Endometrium (tissue), 2 donors: ENCODE results near the gene KRTAP5-5.
"Not testable (repeated sequence)": the region's sequence is repeated elsewhere in the genome, so short reads cannot be mapped to it uniquely, and the experiment has no call there.

Source experiments
- FAIRE-seq: peaks from 2 replicates; lab custom pipeline; 2012; peaks lifted over from hg19 to GRCh38; lab: Jason Lieb, UNC
- donor health status: control.
- donor health status: control.

The KRTAP5-5 gene, protein sequence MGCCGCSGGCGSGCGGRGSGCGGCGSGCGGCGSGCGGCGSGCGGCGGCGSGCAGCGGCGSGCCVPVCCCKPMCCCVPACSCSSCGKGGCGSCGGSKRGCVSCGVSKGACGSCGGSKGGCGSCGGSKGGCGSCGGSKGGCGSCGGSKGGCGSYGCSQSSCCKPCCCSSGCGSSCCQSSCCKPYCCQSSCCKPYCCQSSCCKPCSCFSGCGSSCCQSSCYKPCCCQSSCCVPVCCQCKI

DNA sequence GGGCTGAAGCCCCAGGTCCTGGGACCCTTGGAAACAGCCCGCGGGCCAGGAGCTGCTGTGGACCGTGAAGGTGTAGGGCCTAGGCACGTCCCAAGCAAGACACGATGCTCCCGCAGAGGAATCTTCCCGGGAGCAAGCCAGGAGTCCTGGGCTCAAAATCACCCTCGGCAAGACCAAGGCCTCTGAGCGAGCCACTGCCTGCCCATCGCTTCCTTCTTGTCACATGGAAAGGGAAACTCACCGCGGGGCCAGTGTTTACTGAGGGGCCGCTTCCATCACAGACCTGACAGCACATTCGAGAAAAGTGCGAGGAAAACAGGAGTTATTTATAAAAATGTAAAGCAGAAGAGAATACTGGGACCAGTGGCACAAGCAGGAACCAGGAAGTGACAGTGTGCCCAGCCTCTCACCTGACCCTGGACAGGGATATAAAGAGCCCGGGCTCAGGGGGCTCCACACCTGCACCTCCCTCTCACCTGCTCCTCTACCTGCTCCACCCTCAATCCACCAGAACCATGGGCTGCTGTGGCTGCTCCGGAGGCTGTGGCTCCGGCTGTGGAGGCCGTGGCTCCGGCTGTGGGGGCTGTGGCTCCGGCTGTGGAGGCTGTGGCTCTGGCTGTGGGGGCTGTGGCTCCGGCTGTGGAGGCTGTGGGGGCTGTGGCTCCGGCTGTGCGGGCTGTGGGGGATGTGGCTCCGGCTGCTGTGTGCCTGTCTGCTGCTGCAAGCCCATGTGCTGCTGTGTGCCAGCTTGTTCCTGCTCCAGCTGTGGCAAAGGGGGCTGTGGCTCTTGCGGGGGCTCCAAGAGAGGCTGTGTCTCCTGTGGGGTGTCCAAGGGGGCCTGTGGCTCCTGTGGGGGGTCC, at the start of gene KRTAP5-5:
Gene KRTAP5-5 (plus strand): TSS at position 450 of the 860 bp plus-strand sequence. CDS start 66 bp downstream, at position 516.
- FAIRE-seq: no peak

DNA sequence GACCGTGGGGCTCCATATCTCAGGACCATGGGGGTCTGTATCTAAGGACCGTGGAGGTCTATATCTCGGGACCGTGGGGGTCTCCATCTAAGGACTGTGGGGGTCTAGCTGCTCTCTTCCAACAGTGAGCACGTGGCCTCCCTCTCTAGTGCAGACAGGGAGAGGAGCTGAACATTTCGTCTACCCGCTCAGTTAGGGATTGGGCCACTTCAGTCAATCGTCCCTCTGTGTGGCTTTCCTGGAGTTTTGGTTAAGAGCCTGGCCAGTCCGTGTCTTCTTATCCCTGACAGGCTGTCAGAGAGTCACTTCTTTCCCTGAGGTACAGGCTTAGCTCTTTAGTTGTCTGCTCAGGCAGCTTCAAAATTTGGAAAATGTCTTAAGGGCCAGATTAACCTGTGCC, 47.6 kb upstream of the KRTAP5-5 start:
- no peak for FAIRE-seq

DNA sequence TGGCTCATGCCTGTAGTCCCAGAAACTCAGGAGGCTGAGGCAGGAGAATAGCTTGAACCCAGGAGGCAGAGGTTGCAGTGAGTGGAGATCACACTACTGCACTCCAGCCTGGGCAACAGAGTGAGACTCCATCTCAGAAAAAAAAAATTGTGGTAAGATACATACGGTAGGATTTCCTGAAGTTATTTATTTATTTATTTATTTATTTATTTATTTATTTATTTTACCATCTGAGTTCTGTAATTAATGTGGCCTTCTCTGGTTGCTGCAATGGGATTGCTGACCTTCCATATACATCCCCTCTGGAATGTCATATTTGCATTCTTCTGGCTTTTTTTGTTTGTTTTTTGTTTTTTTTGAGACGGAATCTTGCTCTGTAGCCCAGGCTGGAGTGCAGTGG, 46.7 kb upstream of the KRTAP5-5 start:
- not testable (repeated sequence) for FAIRE-seq

DNA sequence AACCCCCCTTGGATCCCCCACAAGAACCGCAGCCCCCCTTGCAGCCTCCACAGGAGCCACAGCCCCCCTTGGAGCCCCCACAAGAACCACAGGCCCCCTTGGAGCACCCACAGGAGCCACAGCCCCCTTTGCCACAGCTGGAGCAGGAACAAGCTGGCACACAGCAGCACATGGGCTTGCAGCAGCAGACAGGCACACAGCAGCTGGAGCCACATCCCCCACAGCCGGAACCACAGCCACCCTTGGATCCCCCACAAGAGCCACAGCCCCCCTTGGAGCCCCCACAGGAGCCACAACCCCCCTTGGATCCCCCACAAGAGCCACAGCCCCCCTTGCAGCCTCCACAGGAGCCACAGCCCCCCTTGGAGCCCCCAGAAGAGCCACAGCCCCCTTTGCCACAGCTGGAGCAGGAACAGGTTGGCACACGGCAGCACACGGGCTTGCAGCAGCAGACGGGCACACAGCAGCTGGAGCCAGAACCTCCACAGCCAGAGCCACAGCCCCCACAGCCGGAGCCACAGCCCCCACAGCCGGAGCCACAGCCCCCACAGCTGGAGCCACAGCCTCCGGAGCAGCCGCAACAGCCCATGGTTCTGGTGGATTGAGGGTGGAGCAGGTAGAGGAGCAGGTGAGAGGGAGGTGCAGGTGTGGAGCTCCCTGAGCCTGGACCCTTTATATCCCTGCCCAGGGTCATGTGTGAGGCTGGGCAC, 44.8 kb upstream of the KRTAP5-5 start, which contains the start of gene KRTAP5-1:
Gene KRTAP5-1 (minus strand): TSS at position 623 of the 710 bp plus-strand sequence. CDS start 34 bp downstream, at position 589.
- FAIRE-seq: not testable (repeated sequence)

DNA sequence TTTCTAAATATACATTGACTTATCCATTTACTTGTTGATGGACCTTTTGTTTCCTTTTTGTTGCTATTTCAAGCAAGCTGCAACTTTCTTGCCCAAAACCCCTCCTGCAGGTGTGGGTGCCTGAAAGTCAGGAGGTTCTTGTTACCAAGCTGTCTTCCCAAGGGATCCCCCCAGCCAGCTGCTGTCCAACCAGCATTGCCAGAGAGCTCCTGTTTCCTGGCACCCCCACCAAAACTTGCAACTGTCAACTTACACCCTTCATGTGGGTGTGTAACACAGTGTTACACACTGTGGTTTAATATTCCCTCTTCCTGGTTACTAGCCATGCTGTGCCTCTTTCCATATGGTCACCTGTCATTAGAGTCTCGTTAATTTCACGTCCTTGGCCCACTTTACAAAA, 42.9 kb upstream of the KRTAP5-5 start:
- no peak for FAIRE-seq

DNA sequence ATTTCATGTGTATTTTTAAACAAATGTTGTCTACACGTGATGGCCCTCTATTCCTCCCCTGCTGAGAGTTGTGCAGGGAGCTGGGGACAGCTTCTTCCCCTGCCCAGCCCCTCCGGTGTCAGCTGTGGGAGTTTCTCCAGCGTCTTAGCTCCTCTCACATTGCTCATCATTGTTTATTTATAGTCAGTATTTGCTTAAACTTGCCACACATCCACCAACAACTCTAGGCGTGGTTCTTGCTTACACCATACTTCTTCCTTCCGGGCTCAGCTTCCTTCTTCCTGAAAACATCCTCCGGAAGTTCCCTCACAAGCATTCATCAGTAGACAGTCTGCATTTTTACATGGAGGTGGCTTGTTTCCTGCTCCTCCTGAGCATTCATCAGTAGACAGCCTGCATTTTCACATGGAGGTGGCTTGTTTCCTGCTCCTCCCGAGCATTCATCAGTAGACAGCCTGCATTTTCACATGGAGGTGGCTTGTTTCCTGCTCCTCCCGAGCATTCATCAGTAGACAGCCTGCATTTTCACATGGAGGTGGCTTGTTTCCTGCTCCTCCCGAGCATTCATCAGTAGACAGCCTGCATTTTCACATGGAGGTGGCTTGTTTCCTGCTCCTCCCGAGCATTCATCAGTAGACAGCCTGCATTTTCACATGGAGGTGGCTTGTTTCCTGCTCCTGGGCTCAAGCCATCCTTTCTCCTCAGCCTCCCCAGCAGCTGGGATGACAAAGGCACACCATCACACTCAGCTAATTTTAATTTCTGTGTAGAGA, 40.2 kb upstream of the KRTAP5-5 start:
- FAIRE-seq: not testable (repeated sequence)

DNA sequence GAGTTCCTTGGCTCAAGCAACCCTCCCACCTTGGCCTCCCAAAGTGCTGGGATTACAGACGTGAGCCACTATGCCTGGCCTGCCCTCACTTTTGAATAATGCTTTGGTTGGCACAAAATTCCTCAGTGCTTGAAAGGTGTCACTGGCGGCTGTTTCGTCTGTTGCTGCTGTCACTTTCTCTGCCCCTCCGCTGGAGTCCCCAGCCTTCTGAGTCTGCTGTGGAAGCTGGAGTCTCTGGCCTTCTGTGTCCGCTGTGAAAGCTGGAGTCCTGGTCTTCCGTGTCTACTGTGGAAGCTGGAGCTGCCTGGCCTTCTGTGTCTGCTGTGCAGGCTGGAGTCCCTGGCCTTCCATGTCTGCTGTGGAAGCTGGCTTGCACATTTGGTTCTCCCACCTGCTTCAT, 39.6 kb upstream of the KRTAP5-5 start:
- no peak for FAIRE-seq

DNA sequence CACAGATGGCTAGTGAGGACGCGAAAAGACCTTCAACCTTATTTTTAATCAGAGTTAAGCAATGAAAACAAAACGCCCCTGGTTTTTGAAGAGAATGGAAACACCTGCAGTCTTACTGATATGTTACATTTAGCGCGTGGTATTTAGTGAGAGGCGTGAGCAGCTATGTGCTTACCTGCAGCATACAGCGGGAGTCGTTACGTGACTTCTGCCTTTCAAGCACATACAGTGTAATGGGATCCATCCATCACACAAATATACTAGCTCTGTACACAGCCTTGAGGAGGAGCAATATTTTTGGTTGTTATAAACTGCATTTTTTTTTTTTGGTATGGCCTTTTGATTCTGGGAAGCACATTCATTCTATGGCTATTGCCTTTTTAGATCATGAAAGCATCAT, 36.9 kb upstream of the KRTAP5-5 start:
- FAIRE-seq: no peak

DNA sequence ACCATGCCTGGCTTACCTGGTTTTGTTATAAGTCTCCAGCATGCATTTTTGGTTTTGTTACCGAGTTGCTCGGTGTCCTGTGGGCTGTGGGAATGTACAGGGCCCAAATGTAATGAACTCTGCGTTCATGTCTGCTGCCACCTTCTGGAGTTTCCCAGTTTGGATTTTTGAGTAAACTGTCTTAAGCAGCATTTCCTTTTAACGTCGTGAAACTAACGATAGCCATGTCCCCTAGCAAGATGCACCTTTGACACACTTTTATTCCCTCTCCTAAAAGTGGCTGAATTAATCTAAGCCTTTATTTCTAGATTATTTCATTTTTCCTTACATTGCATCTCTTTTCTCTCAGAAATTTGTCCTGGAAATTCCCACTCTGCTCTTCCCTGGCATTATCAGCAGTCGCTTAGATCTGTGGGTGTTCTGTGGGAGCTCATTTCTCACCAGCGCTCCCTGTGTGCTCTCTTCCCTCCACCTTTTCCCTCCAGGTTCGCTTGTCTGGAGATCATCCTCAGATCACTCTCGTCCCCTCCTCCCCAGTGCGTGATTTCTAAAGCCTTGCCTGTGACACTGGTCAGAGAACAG, 33.5 kb upstream of the KRTAP5-5 start:
- FAIRE-seq: not testable (repeated sequence)

DNA sequence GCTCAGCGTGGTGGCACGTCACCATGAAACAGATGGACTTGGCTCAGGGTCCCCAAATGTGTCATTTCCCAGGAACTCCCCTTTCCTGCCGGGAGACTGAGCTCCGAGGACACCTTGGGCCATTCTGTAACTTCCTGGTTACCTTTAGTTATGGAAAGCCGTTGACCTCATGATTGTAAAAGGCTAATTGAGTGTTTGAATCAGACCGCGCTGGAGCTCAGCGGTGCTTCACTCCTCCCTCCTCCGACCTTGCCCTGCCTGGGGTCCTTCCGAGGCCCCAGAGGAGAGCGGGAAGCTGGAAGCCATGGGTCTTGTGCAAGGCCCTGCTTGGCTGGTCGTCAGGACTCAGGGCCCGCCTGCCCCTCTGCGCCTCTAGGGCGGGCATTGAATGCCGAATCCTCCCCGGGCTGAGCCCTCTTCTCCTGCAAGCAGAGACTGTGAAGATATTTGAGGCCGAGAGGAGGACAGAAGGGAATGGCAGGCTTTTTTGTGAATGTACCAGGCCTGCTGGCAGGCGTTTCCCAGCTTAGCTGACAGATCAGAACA, 32.9 kb upstream of the KRTAP5-5 start:
- FAIRE-seq: not testable (repeated sequence)

DNA sequence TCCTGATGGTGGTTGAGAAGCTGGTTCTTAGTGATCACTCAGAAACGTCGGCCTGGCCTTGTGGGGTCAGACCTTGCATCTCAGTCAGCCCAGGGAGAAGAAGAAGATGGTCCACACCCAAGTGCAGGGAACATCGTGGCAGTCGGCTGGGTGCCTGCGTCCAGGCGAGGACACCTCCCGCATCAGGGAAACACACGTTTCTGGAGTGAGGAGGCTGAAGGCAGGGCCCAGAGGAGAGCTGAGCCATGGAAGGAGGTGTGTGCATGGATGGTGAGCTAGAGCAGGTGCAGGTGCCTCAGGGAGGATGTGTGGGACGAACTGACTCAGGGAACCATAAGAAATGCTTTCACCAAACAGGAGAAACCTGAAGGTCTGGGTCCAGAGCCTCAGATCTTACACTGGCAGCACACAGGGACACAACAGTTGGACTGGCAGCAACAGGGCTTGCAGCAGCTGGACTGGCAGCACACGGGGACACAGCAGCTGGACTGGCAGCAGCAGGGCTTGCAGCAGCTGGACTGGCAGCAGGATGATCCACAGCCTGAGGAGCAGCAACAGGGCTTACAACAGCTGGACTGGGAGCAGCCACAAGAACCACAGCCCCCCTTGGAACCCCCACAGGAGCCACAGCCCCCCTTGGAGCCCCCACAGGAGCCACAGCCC, 32.1 kb upstream of the KRTAP5-5 start:
- FAIRE-seq: no peak

DNA sequence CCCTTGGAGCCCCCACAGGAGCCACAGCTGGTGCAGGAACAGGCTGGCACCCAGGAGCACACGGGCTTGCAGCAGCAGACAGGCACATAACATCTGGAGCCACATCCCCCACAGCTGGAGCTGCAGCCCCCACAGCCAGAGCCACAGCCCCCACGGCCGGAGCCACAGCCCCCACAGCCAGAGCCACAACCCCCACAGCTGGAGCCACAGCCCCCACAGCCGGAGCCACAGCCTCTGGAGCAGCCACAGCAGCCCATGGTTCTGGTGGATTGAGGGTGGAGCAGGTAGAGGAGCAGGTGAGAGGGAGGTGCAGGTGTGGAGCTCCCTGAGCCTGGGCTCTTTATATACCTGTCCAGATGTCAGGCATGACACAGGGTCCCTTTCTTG, 31.6 kb upstream of the KRTAP5-5 start, which contains the start of gene KRTAP5-2:
Gene KRTAP5-2 (minus strand): TSS at position 301 of the 387 bp plus-strand sequence. CDS start 44 bp downstream, at position 257.
- no peak for FAIRE-seq

DNA sequence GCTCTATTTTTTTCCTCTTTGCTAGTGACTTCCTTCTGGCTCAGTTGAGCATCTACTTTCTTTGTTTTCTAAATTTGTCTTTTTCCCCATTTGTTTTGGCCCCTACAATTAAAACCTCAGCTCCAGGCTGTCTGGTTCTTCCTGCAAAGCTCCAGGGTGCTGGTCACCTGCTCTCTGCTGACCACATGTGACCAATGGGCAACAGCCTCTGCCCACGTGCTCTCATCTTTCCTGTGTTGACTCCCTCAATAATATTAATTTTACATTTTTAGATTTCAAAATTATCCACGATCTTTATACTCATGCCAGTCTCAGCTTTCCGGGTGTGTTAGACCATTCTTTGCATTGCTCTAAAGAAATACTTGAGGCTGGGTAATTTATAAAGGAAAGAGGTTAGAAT, 31.2 kb upstream of the KRTAP5-5 start:
- FAIRE-seq: not testable (repeated sequence)

DNA sequence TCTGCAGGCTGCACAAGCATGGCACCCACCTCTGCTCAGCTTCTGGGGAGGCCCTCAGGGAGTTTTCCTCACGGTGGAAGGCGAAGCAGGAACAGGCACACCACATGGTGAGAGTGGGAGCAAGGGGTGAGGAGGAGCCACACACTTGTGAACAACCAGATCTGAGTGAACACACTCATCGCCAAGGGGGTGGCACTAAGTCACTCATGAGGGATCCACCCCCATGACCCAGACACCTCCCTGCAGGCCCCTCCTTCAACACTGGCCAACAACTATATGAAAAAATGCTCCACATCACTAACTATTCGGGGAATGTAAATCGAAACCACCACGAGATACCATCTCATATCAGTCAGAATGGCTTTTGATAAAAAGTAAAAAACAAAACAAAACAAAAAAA, 30.8 kb upstream of the KRTAP5-5 start:
- no peak for FAIRE-seq

DNA sequence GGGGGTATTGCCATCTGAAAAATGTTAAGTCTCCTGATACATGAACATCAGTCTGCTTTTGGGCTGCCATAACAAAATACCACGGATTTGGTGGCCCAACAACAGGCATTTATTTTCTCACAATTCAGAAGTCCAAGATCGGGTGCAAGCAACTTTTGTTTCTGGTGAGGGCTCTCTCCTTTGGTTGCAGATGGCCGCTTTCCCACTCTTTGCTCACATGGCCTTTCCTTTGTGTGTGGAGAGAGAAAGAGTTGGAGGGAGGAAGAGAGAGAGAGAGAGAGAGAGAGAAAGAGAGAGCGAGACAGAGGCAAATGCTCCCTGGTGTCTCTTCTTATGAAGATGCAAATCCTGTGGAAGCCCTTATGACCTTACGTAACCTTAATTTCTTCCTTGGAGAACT, 28.9 kb upstream of the KRTAP5-5 start:
- FAIRE-seq: no peak

DNA sequence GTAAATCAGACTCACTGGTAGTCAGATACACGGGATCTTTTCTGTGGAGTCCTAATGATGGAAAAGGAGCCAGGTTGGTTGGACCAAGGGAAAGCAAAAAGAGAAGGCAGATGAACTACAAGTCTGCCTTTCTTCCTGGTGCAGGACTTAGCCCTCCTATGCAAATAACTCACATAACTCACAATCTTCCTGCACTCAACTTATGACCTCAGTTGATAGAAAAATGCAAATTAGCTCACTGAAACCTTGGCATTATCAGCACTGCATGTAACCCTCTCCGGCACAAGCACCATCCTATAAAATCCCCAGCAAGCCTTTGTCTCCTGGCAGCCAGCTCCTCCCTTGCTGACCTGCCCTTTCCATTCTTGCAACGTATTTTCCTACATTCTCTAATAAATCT, 27.9 kb upstream of the KRTAP5-5 start:
- not testable (repeated sequence) for FAIRE-seq

DNA sequence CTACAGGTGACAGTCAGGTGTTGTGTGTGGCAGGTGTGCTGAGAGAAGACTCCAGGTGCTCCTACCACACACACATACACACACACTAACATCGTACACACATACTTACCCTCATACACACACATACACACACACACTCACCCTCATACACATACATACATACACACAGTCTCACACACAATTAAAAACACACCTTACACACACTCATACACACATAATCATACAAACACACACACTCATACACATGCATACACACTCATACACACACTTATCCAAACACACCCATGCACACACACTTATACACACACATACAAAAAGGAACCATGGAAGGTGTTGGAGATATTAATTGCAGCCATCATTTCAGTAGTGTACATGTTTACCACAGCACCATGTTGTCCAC, 25.9 kb upstream of the KRTAP5-5 start:
- no peak for FAIRE-seq

DNA sequence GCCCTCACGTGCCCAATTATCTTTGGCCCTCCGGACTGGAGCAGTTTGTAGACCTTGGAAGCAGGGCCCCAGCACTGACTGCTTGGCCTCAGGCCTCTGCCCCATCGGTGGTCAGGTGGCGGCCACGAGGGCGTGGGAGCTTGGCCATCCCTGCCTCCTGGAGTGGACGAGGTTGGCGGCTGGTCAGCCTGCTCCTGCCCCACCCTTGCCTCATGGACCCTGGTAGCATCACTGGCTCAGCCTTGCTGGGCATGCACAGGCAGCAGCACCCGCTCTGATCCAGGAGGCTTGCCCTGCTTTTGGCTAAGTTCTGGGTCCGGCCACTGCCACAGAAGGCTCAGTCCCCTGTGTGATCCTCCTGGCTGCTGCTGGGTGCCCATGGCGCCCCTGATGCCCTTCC, 25.4 kb upstream of the KRTAP5-5 start:
- FAIRE-seq: no peak

DNA sequence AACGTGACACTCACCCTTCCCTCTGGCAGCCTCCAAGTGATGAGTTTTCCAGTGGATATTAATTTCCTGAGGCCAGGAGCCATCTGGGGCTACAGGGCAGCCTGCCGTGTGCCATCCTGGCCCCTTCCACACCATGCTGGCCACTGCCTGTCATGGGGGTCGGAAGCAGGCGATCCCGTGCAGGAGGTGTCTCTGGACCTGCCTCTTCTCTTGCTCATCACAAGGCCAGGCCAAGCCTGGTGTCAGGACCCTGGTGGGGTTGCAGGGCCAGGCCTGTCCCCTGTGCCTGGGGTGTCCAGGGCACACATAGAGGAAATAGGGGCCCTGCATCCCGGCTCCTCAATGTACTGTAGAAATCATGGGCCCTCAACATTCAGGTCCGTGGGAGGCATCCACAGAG, 24.9 kb upstream of the KRTAP5-5 start:
- no peak for FAIRE-seq

DNA sequence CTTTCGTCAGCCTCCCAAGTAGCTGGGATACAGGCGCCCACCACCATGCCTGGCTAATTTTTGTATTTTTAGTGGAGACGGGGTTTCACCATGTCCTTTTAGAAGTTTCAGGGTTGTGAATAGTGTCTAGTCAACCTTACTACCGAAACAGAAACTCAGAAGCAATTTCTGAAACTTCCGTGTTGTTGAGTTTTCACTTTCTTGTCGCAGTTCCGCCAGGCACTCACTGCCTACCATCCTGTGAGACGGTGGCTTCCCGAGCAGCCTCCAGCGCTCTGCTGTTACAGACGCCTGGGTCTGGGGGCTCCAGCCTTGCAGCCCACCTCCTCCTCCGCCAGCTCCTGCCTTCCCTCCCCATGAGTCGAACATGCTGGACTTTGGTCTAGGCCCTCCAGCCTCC, 23.7 kb upstream of the KRTAP5-5 start:
- not testable (repeated sequence) for FAIRE-seq
